Chondrocyte (in vitro differentiated cells): Measurements from ENCODE around the gene GRIK3. TPM values are rescaled to one million over a fixed set of nuclear protein-coding genes. Genes with fewer than 3 reads are reported as not detected.

Source experiments
- DNase-seq: peaks from one replicate; pipeline ENCODE4 v3.0.0; 2021; ENCODE audit warnings: mixed read lengths, low spot score
- H3K27ac Mint-ChIP-seq: one replicate; pipeline ENCODE4 v1.8.0; 2021; ENCODE audit warnings: mild to moderate bottlenecking, moderate library complexity, mixed read lengths; ENCODE audit not compliant: unreplicated experiment
- H3K27me3 Mint-ChIP-seq: 2 replicates; pipeline ENCODE4 v1.8.0; 2021; ENCODE audit warnings: low read depth, mixed read lengths
- H3K36me3 Mint-ChIP-seq: 2 replicates; pipeline ENCODE4 v1.8.0; 2021; ENCODE audit warnings: low read depth, mixed read lengths
- H3K4me1 Mint-ChIP-seq: 2 replicates; pipeline ENCODE4 v1.8.0; 2021; ENCODE audit warnings: low read depth, mild to moderate bottlenecking, mixed read lengths
- H3K4me3 Mint-ChIP-seq: one replicate; pipeline ENCODE4 v1.8.0; 2021; ENCODE audit warnings: mild to moderate bottlenecking, moderate library complexity, mixed read lengths; ENCODE audit not compliant: unreplicated experiment
- H3K9me3 Mint-ChIP-seq: 2 replicates; pipeline ENCODE4 v1.8.0; 2021; ENCODE audit warnings: low read depth, mixed read lengths
- total RNA-seq: library from RNA; stranded (reverse); gene quantifications from 3 replicates; pipeline ENCODE4 v1.2.1, GENCODE V29; 2021
- TF ChIP-seq, protein P1 (sequence below): fragments of 200-600 bp; sonication (generic); IDR thresholded peaks from 2 replicates; pipeline ENCODE4 v1.5.0; 2021; ENCODE audit warnings: antibody characterized with exemption, mild to moderate bottlenecking, moderate library complexity

GRIK3 gene
- total RNA-seq, 1 donor from 2014 or later = not detected

DNA sequence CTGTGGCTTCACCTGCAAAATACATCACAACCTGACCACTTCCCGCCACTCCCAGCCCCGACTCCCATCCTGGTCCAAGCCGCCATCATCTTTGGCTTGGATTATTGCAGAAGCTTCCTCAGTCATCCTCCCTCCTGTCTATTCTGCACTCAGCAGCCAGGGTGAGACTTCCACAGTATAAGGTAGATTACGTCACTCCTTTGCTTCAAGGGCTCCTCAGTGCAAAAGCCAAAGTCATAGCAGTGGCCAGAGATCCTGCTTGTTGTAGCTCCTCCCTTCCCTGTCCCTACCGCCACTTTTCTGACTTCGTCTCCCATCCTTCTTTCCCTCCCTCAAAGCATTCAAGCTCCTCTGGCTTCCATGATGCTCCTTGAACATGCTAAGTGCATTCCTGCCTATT, 152.8 kb downstream of the GRIK3 start:
- Mint-ChIP-seq H3K27me3 (peaks cover 6% of the 10 kb centered on the region), H3K9me3 (no peaks in the 10 kb centered on the region)

DNA sequence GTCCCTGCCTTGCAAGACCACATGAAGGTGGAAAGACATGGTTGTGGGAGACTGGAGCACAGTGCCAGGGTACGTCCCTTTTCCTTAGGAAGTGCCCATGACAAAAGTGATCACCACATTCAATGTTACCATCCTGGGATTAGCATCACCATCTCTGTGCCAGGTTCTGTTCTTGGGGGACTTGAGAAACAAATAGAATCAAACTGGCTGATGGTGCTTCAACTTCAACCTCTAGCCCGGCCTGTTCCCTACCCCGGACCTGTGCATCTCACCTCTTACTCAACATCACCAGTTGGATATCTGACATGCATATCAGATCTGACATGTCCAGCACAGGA, 153.3 kb downstream of the GRIK3 start:
- Mint-ChIP-seq H3K4me3 (no peak overlapping the region), H3K27ac (no peak overlapping the region), H3K27me3 (peaks cover 6% of the 10 kb centered on the region), H3K36me3 (no peaks in the 10 kb centered on the region), H3K9me3 (no peaks in the 10 kb centered on the region), H3K4me1 (no peaks in the 10 kb centered on the region)
- TF ChIP-seq, protein P1, sequence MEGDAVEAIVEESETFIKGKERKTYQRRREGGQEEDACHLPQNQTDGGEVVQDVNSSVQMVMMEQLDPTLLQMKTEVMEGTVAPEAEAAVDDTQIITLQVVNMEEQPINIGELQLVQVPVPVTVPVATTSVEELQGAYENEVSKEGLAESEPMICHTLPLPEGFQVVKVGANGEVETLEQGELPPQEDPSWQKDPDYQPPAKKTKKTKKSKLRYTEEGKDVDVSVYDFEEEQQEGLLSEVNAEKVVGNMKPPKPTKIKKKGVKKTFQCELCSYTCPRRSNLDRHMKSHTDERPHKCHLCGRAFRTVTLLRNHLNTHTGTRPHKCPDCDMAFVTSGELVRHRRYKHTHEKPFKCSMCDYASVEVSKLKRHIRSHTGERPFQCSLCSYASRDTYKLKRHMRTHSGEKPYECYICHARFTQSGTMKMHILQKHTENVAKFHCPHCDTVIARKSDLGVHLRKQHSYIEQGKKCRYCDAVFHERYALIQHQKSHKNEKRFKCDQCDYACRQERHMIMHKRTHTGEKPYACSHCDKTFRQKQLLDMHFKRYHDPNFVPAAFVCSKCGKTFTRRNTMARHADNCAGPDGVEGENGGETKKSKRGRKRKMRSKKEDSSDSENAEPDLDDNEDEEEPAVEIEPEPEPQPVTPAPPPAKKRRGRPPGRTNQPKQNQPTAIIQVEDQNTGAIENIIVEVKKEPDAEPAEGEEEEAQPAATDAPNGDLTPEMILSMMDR = no peak
- no peak for DNase-seq

More for the DNA sequence above, 152.8 kb downstream of the GRIK3 start:
- TF ChIP-seq, protein P1 = no peak
- no peaks in the 10 kb centered on the region for H3K36me3 Mint-ChIP-seq
- H3K27ac Mint-ChIP-seq = no peak overlapping the region
- DNase-seq = no peak
- no peaks in the 10 kb centered on the region for H3K4me1 Mint-ChIP-seq
- no peak overlapping the region for H3K4me3 Mint-ChIP-seq

DNA sequence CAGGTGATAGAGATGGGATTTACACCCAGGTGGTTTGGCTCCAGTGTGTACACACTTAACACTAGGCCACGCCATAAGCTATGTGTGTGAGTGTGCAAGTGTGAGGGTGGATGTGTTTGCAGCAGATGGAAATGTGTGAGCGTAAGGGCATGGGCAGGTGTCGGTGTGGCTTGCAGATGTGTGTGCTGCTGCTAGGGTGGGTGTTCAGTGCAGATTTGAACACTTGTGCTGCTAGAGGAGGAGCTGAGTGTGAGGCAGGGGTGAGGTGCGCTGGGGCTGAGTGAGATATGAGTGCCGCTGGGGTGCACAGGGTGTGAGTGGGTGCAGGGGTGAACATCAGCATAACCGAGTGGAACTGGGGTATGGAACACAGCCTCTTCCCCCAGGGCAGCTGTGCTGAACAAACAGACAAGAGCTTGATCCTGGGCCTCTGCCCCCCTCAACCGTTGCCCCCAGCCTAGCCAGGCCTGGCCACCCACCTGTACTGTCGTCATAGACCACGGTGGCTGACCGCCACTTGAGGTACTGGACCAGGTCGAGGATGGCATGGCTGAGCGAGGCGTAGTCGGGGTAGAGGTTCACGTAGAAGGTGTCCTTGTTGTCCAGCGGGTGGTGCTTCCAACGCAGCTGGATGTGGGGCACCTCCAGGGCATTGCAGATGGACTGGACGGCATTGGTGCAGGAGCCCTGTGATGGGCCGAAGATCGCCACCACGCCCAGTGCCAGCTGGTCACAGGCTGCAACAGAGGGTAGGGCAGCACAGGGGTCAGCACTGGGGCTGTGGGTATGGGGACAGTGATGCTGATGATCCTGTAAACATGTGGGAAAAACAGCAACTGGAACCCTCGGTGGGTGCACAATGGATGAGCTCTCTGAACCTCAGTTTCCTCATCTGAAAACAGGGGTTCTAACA, 153.9 kb downstream of the GRIK3 start:
- Mint-ChIP-seq H3K36me3 (no peaks in the 10 kb centered on the region), H3K4me3 (no peak overlapping the region), H3K27me3 (peaks cover 6% of the 10 kb centered on the region), H3K27ac (no peak overlapping the region), H3K4me1 (no peaks in the 10 kb centered on the region), H3K9me3 (no peaks in the 10 kb centered on the region)
- TF ChIP-seq, protein P1 = no peak
- DNase-seq = no peak

DNA sequence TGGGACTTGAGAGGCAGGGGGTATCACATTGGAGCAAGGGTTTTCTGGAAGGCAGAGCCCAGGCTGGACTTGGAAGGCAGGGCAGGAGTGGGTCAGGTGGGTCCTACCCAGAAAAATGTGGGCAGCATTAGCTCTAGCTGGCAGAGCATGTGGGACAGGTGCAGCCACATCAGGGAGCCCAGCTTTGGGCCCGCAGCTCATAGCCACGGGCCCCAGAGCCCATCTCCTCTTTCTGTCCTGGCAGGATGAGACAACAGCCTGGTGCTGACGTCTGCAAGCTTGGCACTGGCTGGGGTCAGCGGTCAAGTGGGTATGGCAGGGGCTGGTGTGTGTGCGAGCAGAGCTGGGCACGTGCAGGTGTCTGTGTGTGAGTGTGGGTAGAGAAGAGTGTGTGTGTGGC, 154.7 kb downstream of the GRIK3 start:
- peak; percentile 77 for DNase-seq
- no peaks in the 10 kb centered on the region for H3K9me3 Mint-ChIP-seq
- H3K4me1 Mint-ChIP-seq = no peaks in the 10 kb centered on the region
- no peak overlapping the region for H3K27ac Mint-ChIP-seq
- H3K36me3 Mint-ChIP-seq = no peaks in the 10 kb centered on the region
- H3K4me3 Mint-ChIP-seq = no peak overlapping the region
- H3K27me3 Mint-ChIP-seq = peaks cover 6% of the 10 kb centered on the region
- TF ChIP-seq, protein P1 = no peak

DNA sequence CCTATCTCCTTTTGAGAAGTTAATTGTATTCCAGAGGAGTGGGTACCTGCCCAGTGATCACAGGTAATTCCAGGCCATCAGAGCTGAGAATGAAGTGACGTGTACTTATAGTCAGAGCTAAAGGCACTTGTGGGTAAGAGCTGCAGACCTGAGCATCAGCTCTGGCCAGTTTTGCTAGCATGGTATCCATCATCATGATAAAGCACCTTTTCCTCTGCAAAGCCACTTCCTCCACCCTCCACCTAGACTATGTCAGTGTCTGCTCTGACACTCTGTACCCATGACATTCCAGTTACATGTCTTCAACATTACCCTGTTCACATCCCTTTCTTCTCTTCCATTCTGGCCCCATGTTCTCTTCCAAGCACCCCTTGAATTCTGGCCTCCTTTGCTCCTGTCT, 157.3 kb downstream of the GRIK3 start:
- Mint-ChIP-seq H3K36me3 (no peaks in the 10 kb centered on the region), H3K27me3 (peaks cover 6% of the 10 kb centered on the region), H3K9me3 (no peaks in the 10 kb centered on the region), H3K4me3 (no peak overlapping the region), H3K4me1 (no peaks in the 10 kb centered on the region), H3K27ac (no peak overlapping the region)
- no peak for DNase-seq
- TF ChIP-seq, protein P1 = no peak
